Hypothalamus (tissue), 51 donors: Measurements from ENCODE around the gene C9orf50.
"Not testable (repeated sequence)": the region's sequence is repeated elsewhere in the genome, so short reads cannot be mapped to it uniquely, and the experiment has no call there.

Experiments used
- DNase-seq, 51 donors: peaks; one replicate each; lab custom pipeline; 2025; lab: John Stamatoyannopoulos, UW

Gene C9orf50

DNA sequence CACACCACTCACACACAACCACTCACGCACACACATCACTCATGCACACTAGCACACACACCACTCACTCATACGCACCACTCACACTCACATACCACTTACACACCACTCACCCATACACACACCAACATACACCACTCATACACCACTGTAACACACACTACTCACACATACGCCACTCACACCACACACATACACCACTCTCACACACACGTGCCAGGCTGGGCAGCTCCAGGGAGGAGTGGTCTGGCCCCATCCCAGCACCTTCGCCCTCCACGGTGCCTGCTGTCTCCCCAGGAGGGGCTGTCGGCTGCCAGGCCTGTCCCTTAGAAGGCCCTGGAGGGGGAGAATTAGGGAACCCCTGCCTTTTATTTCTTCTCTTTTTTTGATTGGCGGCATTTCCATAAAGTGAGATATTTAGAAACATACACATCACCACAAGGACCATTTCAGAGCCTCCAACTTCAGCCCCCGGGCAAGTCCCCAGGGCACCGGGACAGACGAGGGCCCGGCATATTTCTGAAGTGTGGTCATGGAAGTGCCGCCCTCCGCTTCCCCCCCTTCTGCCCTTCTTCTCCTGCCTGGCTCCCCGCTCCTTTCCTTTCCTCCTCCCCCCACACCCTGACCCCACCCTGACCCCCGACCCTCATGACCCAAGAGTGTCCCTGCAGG is 27.3 kb upstream of the C9orf50 start:
- DNase-seq, result no peak

DNA sequence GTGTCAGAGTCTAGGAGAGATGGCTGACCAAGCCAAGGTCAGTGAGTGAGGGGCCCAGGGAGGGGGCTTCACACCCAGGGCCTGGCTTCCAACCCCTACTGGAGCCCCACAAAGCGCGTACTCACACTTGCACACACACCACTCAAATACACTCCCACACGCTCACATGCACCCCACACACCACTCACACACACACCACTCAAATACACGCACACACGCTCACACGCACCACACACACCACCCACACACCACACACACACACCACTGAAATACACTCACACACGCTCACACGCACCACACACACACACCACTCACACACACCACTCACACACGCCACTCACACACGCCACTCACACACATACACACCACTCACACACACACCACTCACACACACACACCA is 26.7 kb upstream of the C9orf50 start:
- DNase-seq, result no peak

DNA sequence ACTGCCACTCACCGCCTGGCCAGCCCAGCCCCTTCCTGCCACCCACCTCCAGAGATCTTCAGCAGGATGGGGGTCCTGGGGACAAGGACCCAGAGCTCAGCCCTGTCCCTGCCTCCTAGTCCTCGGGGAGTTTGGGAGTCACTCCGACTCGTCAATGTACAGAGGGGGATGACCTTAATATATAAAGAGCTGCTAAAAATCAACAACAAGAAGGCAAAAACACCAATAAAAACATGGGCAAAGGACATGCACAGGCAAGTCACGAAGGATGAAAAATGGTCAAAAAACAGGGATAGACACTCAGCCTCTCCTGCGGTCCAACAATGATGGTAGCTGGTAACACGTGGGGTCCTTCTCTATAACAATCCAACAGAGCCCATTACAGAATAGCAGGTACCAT is 25.8 kb upstream of the C9orf50 start:
- no peak for DNase-seq

DNA sequence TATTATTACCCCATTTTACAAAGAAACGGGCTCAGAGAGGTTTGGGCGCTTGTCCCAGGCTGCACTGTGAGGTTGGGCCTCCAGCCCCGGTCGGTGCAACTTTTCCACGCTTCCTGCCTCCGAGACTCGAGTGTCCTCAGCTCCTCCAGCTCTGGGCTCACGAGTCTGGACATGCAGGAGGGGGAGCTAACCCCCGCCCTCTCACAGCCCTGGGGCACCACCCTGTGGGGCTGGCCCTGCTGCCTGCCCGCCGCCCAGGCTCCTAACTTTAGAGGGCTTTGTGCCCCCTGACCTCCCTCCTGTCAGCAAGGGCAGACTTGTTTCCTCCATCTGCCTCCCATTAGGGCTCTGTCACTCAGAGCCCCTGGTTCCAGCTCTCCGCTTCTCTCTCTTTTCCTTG is 25.4 kb upstream of the C9orf50 start:
- DNase-seq, result no peak

DNA sequence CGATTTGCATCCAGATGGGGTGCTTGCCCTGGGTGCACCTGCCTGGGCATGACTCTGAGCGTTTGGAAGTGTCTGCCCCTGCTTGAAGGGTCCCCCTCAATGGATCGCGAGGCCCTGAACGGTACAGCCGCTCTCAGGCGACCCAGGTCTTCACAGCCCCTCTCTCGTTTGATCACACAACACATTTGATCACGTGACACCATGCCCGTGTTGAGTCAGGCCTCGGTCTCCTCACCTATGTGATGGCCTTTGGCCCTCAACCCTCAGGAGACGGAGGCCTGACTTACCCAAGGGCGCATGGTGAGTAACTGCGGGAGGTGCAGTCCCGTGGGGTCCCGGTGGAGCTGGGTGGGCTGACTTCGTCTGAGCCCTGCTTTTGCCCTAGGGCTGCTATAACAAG is 24.0 kb upstream of the C9orf50 start:
- DNase-seq, result no peak

DNA sequence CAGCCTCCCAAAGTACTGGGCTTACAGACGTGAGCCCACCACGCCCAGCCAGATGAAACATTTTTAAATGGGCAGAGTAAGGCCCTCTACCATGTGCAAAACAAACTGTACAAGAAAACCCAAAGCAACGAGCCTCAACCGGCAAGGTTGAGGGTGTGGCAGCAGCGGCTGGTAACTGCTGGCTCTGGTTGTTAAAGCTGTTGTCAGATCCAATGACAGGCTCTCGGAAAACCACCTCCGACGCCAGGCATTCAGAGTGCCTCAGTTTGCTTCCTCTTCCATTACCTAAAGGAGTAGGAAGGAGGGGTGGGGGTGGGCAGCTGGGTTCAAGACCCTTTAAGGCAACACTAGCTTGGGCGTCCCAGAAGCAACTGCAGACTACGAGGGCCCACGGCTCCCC is 23.5 kb upstream of the C9orf50 start:
- no peak for DNase-seq

DNA sequence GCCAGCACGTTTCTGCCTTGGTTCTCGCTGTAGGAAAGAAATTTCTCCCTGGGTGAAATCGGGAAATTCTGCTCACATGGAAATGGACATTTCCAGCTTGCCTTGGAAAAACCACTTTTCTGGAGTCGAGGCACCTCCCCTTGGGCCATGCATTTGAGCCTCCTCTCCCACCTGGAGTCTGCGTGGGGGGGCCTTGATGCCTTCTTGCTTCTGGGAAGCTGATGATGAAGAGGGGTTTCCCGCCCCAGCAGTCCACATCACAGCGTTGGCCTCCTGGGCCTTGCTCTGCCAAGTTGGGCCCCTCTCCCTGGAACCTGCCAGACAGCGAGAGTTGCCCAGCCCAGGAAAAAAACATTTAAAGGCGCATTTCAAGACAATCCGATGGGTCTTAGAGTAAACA is 22.8 kb upstream of the C9orf50 start:
- no peak for DNase-seq

DNA sequence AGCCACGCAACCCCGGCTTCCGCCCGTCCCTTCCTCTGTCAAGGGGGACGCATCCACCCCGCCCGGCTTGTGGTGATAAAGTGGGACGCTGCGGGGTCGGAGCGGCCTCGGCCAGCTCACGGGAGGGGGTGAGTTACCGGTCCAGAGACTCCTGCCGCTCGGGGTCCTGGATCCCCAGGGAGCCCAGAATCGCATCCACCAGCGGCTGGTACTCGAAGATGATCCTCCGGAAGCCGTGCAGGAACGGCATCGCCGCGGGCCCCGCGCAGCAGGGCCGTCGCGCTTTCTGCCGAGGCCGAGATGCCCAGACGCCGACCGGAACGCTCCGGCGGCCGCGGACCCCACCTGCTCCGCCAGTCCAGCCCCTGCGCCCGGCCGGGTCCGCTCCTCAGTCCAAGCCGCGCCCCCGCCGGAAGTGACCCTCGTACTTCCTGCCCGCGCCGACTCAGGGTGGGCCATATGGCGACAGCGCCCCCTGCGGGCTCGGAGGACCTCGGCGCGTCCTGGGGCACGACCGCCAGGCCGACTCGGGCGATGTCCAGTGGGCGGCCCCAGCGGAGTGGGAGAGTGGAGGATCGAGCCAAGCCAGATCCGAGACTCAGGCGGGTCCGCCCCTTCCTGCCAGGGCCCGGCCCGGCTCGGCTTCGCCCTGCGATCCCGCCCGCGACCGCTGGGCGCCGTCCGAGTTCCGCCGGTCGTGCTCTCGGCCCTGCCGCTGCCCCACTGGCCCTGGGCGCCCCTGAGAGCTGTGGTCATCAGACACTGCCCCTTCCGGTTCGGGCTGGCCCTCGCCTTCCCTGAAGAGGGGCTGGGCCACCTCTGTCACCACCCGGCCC is 21.1 kb upstream of the C9orf50 start, which contains the start of gene ASB6:
TSS of gene ASB6 (minus strand) at position 402 of the 836 bp plus-strand sequence. CDS start at position 250, 152 bp downstream.
- peak; percentile 78 to 99 (median 92) for DNase-seq

DNA sequence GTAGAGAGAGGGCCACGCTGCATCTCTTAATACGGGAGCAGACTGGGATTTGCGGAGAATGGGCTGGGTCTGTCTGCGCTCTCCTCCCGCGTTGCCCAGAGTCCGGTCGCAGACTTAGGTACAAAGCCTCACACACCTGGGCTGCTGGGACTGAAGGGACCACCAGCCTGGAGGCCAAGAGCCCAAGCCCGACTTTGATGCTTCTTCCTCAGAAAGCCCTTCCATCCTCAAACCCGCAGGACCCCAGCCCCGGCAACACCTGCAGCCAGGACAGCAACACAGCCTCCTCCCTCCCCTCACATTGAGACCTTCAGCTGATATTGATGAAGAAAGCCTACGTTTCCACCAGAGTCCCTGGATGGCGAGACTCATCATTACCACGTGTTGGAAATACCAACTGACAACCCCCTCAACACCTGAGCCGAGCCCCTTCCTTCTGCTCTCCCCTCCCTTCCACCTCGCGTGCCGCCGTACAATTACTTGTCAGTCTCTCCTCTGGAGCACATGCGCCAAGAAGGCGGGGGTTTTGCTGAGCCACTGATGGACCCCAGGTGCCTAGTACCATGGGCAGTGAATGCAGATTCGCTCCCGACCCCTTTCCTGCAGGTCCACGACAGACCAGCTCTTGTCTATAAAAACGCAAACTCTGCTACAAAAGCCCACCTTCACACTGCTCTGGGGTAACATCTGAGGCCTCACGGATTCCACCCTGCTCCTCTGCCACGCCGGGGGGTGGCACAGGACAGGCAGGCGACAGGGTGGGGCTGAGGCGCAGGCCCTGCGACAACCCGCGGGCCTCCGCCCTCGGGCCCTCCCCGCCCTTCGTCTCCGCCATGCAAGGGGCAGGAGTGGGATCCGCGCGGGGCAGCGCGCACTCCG is 20.2 kb upstream of the C9orf50 start:
- DNase-seq, result no peak

DNA sequence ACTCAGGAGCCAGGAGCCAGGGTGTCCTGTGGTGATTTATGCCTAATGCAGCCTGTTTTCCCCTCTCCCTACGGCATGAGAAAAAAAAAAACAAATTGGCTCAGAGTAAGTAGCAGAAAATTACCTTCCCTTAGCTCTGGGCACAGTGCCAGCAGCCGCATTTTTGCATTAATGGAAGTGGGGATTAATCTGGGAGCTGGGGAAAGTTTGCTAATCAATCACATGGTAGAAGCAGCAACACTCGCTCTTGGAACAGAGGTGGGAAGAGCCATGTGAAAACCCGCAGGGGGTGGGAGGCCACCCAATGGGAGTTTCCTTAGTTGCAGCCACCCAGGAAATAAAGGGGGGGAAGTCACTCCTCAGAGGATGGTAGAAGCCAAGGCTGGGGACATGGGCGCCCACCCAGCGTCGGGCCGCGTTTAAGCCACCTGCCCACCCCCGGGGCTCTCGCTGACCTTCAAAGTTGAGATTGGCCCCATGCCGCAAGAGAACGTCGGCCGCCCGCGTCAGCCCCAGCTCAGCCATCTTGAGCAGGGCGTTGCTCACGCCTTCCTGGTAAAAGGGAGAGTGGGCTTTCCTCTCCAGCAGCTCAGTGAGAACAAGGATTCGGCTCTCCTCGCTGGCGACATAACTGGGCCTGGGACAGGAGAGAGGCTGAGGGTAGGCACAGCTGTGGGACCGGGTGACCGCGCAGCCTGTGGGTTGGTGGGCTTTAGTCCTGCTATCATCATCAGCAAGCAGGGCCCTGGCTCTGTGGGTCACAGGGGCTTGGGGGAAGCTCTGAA is 19.4 kb upstream of the C9orf50 start:
- DNase-seq, result peak in 12 of 51 donors; percentile 13 to 60 (median 34)

DNA sequence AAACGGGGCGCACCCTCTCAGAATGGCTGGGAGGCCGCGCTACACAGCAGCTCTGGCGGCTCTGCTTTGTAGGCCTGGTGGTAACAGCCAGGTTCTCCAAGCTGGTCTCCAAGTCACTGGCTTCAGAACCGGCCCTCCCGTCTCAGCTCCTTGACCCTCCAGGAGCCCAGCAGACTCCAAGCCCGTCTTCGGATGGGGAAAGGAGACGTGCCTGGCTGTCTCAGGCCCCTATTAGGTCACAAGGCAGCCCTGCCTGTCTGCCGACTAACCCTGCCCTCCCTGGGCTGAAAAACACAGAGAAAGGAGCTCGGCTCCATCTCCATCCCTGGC is 18.8 kb upstream of the C9orf50 start:
- no peak for DNase-seq

DNA sequence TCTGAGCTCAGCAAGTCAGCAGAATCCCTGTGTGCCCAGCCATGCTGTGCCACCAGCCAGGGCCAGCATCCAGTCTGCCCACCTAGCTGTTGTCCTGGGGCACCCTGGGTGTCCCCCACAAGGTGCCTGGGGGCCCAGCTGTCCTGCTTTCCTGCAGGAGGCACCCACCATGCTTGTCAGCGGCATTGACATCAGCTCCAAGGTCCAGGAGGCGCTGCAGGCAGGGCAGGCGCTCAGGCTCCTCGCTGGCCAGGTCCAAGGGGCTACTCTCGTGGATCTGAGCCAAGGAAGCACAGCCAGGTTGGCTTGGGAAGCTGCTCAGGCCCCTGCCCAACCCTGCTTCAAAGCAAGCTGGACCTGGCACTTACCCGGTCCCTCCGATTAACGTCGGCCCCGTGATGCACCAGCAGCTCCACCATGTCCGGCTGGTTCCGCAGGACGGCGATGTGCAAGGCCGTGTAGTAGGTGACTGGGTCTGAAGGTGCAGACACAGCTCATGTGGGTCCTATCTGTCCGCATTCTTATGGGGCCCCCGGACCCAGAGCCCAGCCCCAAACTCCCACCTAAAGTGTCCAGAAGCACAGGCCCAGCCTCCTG is 18.2 kb upstream of the C9orf50 start:
- no peak for DNase-seq

DNA sequence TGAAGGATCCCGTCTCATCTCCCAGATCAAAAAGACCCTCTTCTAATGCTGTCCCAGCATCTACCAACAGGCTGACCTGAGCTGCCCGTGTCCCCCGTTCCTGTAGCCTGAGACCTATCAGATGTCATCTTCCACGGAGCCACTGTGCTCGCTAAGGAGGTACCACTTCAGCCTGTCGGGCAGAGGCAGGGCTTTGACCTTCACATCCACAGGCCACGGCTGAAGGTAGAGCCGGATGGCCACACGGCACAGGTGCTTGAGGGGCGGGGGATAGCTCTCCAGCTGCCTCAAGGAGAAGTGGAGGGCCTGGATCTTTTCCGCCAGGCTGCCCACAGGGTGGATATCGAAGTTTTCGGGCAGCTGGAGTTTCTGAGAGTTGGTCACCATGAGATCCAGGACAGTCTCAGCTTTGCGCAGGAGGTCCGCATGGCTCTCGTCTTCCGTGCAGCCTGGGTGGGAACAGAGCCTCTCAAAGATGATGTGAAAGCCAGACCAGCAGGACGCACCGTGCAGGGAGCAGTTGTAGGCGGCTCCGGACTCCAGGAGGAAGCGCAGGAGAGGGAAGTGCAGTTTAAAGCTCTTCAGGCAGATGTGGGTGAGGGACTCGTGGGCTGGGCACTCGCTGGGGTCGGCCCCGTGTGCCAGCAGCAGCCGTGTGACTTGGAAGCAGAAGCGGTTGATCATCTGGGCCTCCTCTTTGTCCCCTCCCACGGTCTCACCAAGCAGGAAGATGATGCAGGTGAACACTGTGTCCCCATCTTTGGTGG is 17.0 kb upstream of the C9orf50 start:
- no peak for DNase-seq

DNA sequence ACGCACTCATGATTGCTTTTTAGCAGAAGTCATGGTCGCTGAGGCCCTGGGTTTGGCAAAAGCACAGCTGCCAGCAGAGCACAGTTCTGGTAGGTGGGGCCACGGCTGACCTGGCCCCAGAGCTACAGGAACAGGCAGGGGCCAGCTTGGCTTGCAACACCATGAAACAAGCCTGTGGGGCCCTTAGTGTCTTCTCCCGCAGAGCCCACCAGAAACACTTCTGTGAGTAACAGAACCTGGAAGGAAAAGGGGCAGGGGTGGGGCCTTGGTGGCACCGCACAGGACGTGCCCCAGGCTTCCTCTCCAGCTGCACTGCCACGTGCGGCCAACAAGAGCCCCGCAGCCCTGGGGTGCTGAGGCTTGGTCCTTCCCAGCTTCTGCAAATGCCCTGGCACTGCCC is 16.2 kb upstream of the C9orf50 start:
- DNase-seq, result no peak

DNA sequence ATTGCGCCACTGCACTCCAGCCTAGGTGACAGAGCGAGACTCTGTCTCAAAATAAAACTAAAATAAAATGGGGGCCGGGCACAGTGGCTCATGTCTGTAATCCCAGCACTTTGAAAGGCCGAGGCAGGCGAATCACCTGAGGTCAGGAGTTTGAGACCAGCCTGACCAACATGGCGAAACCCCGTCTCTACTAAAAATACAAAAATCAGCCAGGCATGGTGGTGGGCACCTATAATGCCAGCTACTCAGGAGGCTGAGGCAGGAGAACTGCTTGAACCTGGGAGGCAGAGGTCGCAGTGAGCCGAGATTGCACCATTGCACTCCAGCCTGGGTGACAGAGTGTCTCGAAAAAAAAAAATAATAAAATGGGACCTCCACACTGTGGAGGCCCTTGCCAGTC is 15.4 kb upstream of the C9orf50 start:
- not testable (repeated sequence) for DNase-seq

DNA sequence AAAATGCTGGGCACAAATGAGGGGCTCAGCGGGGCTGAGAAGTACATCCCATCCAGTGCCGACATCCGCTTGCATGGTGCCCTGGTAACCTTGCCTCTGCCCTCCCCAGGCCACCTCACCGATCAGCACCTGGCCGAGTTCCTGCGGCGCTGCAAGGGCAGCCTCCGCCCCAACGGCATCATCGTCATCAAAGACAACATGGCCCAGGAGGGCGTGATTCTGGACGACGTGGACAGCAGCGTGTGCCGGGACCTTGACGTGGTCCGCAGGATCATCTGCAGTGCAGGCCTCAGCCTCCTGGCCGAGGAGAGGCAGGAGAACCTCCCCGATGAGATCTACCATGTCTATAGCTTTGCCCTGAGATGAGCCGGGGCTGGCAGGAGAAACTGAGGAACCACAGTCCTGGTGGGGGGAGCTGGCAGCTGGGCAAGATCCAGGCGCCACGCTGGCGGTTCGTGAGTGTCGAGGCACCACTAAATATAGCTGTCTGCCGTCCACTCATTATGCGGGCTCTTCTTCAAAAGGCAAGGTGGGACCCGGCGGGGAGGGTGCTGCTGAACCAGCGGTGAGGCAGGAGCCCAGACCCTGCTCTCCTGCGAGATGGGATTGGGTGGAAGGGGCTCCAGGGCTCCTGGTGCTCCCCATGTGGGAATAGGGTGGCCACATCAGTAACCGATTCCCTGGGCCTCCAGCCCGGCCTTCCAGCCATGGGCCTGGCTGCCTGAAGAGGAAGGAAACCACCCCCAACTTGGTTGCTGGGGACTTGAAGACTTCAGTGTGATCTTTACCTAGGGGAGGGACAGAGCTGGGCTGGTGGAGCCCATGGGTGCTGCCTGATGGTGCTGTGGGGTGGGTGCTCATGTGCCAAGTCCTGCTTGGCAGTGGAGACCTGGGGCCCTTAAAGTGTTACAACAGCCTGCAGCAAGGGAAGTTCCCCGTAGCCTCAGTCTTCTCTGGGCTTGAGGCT is 14.5 kb upstream of the C9orf50 start:
- DNase-seq, result no peak

DNA sequence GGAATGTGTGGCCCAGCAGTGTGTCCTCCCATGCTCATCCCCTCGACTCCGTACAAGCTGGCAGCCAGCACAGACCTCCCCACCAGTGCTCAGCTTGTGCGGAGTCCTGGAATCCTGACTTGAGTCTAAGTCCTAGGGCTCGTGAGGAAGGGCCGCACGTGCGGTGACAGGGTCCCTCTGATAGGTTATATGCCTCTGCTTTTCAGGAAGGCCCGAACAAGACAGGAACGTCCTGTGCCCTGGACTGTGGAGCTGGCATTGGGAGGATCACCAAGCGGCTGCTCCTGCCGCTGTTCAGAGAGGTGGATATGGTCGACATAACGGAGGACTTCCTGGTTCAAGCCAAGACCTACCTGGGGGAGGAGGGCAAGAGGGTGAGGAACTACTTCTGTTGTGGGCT is 12.9 kb upstream of the C9orf50 start:
- no peak for DNase-seq

DNA sequence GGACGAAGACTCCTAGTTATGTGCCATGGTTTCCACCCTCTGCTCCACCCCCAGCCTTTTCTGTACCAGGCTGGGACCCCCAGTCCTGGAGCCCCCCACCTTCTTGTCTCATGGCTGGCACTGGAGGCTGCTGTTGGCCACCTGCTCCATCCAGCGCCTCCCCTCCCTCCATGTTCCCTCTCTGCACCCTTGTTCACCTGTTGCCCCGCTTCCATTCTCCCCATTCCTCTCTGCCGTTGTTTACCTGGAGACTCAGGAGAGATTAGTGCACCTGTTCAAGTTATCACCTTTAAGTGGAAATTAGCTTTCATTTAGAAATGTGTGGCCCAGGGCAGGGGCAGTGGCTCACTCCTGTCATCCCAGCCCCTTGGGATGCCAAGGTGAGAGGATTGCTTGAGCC is 12.3 kb upstream of the C9orf50 start:
- no peak for DNase-seq
